COLO668 (cell line): ENCODE results near the gene GNAL.
"Not testable (repeated sequence)": the region's sequence is repeated elsewhere in the genome, so short reads cannot be mapped to it uniquely, and the experiment has no call there.

Experiments
- DNase-seq: peaks from one replicate; lab custom pipeline; 2025; ENCODE audit not compliant: unreplicated experiment; lab: John Stamatoyannopoulos, UW

The GNAL gene

GRCh38 chr18:11842562-11842961 lies 153.5 kb downstream of the GNAL start:
- DNase-seq: no peak

- no peak for DNase-seq
These were observed 155.4 kb downstream of the GNAL start for GRCh38 chr18:11844436-11844835.

- no peak for DNase-seq
These were observed 156.6 kb downstream of the GNAL start for GRCh38 chr18:11845654-11846053.

DNA sequence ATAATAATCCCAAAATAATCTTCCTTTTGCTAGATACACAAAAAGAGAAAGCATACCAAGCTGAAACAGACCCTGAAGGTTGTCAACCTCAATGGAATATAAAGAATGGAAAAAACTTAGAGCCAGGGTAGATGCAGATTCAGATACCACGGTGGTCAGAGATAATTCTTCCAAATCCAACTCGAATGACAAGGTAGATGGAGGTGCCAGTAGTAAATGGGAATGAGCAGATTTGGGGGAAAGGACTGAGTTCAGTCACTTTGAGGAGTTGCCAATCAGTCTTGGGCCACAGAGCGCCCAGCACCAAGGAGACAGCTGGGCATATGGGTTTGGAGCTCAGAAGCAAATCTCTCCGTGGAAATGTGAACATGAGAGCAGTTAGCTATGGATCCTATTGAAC lies 158.7 kb downstream of the GNAL start:
- DNase-seq: no peak

DNA sequence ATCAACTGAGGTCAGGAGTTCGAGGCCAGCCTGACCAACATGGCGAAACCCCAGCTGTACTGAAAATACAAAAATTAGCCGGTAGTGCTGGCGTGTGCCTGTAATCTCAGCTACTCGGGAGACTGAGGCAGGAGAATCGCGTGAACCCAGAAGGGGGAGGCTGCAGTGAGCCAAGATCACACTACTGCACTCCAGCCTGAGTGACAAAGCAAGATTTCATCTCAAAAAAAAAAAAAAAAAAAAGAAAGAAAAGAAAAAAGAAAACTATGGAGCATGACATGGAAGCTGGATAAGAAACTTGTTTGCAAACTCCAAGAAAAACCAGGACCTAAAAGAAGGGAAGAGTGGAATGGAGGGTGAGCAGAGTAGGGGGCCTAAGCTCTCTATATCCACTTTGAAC lies 160.2 kb downstream of the GNAL start:
- no peak for DNase-seq

DNA sequence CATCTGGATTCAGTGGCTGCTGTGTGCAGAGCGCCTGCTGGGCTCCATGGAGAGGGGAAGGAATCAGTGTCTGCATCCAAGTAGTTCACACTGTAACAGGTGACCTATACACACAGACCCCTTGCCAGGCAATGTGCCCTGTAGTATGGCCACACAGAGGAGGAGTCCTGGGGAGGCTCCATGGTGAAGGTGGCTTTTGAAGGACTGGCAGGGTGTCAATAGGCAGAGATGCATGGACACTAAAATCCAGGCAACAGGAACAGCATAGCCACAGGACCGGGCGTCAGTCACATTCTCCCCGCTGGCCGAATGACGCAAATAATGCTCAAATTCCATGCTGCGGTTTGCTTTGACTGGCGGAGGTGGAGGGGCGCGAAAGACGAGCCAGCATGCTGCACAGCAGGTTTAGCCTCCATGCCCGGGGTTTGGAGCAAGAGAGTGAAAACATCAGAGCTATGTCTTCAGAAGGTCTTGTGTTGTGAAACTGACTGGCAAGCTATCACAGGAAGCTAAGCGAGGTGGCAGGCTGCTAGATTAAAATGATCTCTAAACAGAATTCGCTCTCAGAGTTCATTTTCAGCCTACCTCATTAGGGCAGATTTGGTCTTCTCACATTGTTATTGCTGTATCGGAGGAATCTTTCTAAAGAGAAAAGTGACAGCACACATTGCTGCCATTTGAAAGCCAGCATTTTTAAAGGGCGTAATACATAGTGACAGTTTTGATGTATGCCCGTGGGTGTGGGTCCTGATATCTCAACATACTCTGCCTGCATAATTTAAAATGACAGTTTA lies 161.0 kb downstream of the GNAL start:
- peak; percentile 62 for DNase-seq

- no peak for DNase-seq
These were observed 161.7 kb downstream of the GNAL start for GRCh38 chr18:11850821-11851145.

DNA sequence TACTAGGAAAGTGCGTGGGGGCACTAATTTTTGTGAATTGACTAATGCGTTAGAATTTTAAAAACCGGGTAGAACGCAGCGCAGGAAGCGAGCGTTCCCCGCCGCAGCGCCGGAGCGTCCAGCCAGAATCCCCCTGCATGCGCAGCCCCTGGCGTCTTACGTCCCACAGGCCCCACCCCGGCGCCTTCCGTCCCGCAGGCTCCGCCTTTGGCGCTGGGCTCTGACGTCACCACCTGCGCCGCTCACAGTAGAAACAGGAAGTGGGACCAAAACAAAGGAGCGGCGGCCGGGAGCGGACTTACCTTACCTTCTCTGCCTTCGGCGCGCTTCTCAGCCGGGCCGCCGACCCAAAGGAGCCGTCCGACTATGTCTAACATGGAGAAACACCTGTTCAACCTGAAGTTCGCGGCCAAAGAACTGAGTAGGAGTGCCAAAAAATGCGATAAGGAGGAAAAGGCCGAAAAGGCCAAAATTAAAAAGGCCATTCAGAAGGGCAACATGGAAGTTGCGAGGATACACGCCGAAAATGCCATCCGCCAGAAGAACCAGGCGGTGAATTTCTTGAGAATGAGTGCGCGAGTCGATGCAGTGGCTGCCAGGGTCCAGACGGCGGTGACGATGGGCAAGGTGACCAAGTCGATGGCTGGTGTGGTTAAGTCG lies 162.2 kb downstream of the GNAL start, which contains the start of gene CHMP1B:
CHMP1B (plus strand) TSS at position 268 of the 660 bp plus-strand sequence; CDS start at position 367, 99 bp downstream.
- DNase-seq: peak; percentile 99

GRCh38 chr18:11851806-11852337 lies 162.8 kb downstream of the GNAL start:
- DNase-seq: peak; percentile 55

DNA sequence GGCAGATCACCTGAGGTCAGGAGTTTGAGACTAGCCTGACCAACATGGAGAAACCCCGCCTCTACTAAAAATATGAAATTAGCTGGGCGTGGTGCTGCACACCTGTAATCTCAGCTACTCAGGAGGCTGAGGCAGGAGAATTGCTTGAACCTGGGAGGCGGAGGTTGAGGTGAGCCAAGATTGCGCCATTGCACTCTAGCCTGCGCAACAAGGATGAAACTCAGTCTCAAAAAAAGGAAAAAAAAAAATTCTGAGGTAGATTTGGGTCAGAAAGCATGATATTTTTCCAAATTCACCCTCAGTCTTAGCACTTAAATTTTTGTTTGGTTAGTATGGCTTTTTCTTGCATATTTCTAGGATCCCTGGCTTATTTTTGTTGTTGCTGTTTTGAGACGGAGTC lies 165.5 kb downstream of the GNAL start:
- DNase-seq: not testable (repeated sequence)

- peak; percentile 53 for DNase-seq
These were observed 168.3 kb downstream of the GNAL start for GRCh38 chr18:11857177-11857887.

GRCh38 chr18:11859282-11859830 lies 170.3 kb downstream of the GNAL start:
- no peak for DNase-seq

GRCh38 chr18:11859903-11860407 lies 170.9 kb downstream of the GNAL start:
- peak; percentile 11 for DNase-seq

- DNase-seq: no peak
These were observed 171.8 kb downstream of the GNAL start for GRCh38 chr18:11860594-11861450.

GRCh38 chr18:11861583-11862288 lies 172.7 kb downstream of the GNAL start:
- DNase-seq: no peak

DNA sequence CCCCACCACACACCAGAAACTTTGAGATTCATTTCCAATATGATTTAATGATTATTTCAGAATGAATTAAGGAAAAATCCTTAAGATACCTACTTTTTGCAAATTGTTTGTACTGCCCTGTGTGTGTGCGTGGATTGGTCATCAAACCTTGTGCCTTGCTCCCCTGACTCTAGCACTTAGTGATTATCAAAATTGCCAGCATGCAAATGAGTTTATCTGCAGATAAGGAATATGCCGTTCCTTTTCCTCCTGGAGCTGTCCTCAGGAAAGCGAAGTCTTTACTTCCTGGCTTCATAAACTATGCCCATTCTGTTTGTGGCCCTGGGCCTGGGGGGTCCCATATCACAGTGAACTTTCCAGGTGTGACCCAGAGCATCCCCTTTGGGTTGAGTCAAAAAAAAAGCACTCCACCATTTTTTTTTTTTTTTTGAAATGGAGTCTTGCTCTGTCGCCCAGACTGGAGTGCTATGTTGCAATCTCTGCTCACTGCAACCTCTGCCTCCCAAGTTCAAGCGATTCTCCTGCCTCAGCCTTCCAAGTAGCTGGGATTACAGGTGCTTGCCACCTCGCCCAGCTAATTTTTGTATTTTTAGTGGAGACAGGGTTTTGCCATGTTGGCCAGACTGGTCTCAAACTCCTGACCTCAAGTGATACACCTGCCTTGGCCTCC lies 173.5 kb downstream of the GNAL start:
- DNase-seq: no peak

DNA sequence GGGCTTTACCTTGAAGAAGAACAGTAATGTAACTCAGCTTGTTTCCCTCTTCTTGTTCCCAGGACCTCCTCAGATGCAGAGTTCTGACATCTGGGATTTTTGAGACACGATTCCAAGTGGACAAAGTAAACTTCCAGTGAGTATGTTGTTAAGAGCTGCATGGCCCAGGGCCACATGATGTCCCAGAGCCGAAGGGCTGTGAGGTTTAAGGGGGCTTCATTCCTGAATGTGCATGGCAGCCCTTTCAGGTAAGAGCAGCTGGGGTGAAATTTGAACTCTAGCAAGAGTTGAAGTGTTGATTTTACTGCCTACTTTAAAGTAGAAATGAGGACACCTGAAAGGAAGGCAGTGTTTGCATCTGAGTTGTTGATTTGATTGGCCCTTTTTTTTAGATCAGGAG lies 175.4 kb downstream of the GNAL start:
- DNase-seq: no peak

GRCh38 chr18:11865071-11865470 lies 176.0 kb downstream of the GNAL start:
- no peak for DNase-seq

GRCh38 chr18:11866329-11866728 lies 177.3 kb downstream of the GNAL start:
- no peak for DNase-seq
